SJCRH30 (cell line): ENCODE results near the gene HECA. TPM values are rescaled to one million over a fixed set of nuclear protein-coding genes. Genes with fewer than 3 reads are reported as not detected.
"Not testable (repeated sequence)": the region's sequence is repeated elsewhere in the genome, so short reads cannot be mapped to it uniquely, and the experiment has no call there.

ENCODE experiments used
- DNase-seq, 2 experiments: peaks; one replicate each; pipeline ENCODE4 v3.0.0-alpha.2; 2015 to 2020
- H3K27ac ChIP-seq: fragments of 250-450 bp; sonication (Bioruptor Pico); 2 replicates; pipeline ENCODE4 v1.5.1; 2020; ENCODE audit warnings: mild to moderate bottlenecking, moderate library complexity
- H3K27me3 ChIP-seq: fragments of 250-450 bp; sonication (Bioruptor Pico); 2 replicates; pipeline ENCODE4 v1.5.1; 2020; ENCODE audit warnings: mild to moderate bottlenecking, moderate library complexity
- H3K36me3 ChIP-seq: fragments of 250-450 bp; sonication (Bioruptor Pico); 2 replicates; pipeline ENCODE4 v1.5.1; 2020; ENCODE audit warnings: mild to moderate bottlenecking, moderate library complexity
- H3K4me1 ChIP-seq: fragments of 250-450 bp; sonication (Bioruptor Pico); 2 replicates; pipeline ENCODE4 v1.5.1; 2020; ENCODE audit warnings: mild to moderate bottlenecking, moderate library complexity
- H3K4me3 ChIP-seq: fragments of 250-450 bp; sonication (Bioruptor Pico); 2 replicates; pipeline ENCODE4 v1.5.1; 2020; ENCODE audit warnings: mild to moderate bottlenecking, moderate library complexity
- H3K9me3 ChIP-seq: fragments of 250-450 bp; sonication (Bioruptor Pico); replicated peaks from 2 replicates; pipeline ENCODE4 v1.5.1; 2020; ENCODE audit warnings: mild to moderate bottlenecking, moderate library complexity
- total RNA-seq: library from RNA; depleted of rRNA; stranded (reverse); fragments of >200 nt; shearing (Covaris generic); gene quantifications from 2 replicates; pipeline ENCODE4 v1.2.3, GENCODE V29; 2014

HECA gene
- total RNA-seq, 1 experiment from 2014 or later, result 24.2 TPM

- H3K27ac ChIP-seq, result no peak overlapping the region
- peaks cover 5% of the 10 kb centered on the region; the same call in 1 of the 2 replicates for H3K4me1 ChIP-seq
- no peaks in the 10 kb centered on the region for H3K36me3 ChIP-seq
- DNase-seq, result no peak
- no peaks in the 10 kb centered on the region for H3K9me3 ChIP-seq
- no peak overlapping the region for H3K4me3 ChIP-seq
- no peaks in the 10 kb centered on the region for H3K27me3 ChIP-seq
Measured at GRCh38 chr6:139186692-139187091, 51.8 kb downstream of the HECA start.

GRCh38 chr6:139187489-139187888, 52.6 kb downstream of the HECA start:
- H3K4me1 ChIP-seq, result peaks cover 5% of the 10 kb centered on the region; the same call in 1 of the 2 replicates
- no peaks in the 10 kb centered on the region for H3K27me3 ChIP-seq
- DNase-seq, result peak; percentile 23 to 50
- H3K4me3 ChIP-seq, result no peak overlapping the region
- H3K9me3 ChIP-seq, result no peaks in the 10 kb centered on the region
- no peak overlapping the region for H3K27ac ChIP-seq
- no peaks in the 10 kb centered on the region for H3K36me3 ChIP-seq

- Histone ChIP-seq H3K9me3 (no peaks in the 10 kb centered on the region), H3K27ac (no peak overlapping the region), H3K36me3 (no peaks in the 10 kb centered on the region), H3K27me3 (no peaks in the 10 kb centered on the region), H3K4me1 (peaks cover 5% of the 10 kb centered on the region; the same call in 1 of the 2 replicates), H3K4me3 (no peak overlapping the region)
- DNase-seq, result peak in 1 of 2 experiments; percentile 15
Measured at GRCh38 chr6:139189665-139190064, 54.8 kb downstream of the HECA start.

DNA sequence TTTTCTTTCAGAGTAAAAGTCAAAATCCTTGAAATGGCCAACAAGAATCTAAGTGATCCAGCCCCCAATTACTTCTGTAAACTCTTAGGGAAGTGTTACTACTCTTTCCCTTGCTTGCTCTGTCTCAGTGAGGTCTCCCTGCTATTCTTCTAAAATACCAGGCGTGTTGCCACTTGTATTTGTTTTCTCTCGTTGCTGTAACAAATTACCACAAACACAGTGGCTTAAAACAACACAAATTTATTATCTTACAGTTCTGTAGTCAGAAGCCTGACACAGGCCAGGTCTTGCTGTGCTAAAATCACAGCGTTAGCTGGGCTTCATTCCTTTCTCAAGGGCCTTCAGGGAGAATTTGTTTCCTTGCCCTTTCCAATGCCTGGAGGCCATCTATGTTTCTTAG, 59.9 kb downstream of the HECA start:
- DNase-seq, result no peak
- H3K27me3 ChIP-seq, result no peaks in the 10 kb centered on the region
- H3K9me3 ChIP-seq, result no peaks in the 10 kb centered on the region
- H3K36me3 ChIP-seq, result no peaks in the 10 kb centered on the region
- H3K4me1 ChIP-seq, result no peaks in the 10 kb centered on the region
- H3K27ac ChIP-seq, result no peak overlapping the region
- H3K4me3 ChIP-seq, result no peak overlapping the region

- Histone ChIP-seq H3K9me3 (no peaks in the 10 kb centered on the region), H3K4me3 (no peak overlapping the region), H3K27ac (no peak overlapping the region), H3K4me1 (no peaks in the 10 kb centered on the region), H3K36me3 (no peaks in the 10 kb centered on the region), H3K27me3 (no peaks in the 10 kb centered on the region)
- DNase-seq, result no peak
Measured at GRCh38 chr6:139198529-139199288, 63.8 kb downstream of the HECA start.

- no peak overlapping the region for H3K27ac ChIP-seq
- DNase-seq, result no peak
- no peaks in the 10 kb centered on the region for H3K27me3 ChIP-seq
- no peak overlapping the region for H3K4me3 ChIP-seq
- H3K9me3 ChIP-seq, result 0 out of 2 replicates have a peak, but pooled peaks cover 3% of the 10 kb centered on the region
- no peaks in the 10 kb centered on the region for H3K4me1 ChIP-seq
- no peaks in the 10 kb centered on the region for H3K36me3 ChIP-seq
Measured at GRCh38 chr6:139201378-139201777, 66.5 kb downstream of the HECA start.

- no peak for DNase-seq
- Histone ChIP-seq H3K9me3 (peaks cover 3% of the 10 kb centered on the region; the same call in 1 of the 2 replicates), H3K27me3 (no peaks in the 10 kb centered on the region), H3K4me3 (no peak overlapping the region), H3K36me3 (no peaks in the 10 kb centered on the region), H3K27ac (no peak overlapping the region), H3K4me1 (no peaks in the 10 kb centered on the region)
Measured at GRCh38 chr6:139204978-139205377, 70.1 kb downstream of the HECA start.

DNA sequence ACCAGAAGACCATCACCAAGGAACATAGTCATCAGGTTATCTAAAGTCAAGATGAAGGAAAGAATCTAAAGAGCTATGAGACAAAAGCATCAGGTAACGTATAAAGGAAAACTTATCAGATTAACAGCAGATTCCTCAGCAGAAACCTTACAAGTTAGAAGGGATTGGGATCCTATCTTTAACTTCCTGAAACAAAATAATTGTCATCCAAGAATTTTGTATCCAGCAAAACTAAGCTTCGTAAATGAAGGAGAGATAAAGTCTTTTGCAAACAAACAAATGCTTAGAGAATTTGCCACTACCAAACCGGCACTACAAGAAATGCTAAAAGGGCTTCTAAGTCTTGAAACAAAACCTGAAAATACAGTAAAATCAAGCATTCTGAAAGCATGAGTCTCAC, 71.0 kb downstream of the HECA start:
- no peak for DNase-seq
- Histone ChIP-seq H3K27ac (no peak overlapping the region), H3K4me3 (no peak overlapping the region), H3K27me3 (no peaks in the 10 kb centered on the region), H3K9me3 (peaks cover 6% of the 10 kb centered on the region; the same call in 1 of the 2 replicates), H3K4me1 (no peaks in the 10 kb centered on the region), H3K36me3 (no peaks in the 10 kb centered on the region)

DNA sequence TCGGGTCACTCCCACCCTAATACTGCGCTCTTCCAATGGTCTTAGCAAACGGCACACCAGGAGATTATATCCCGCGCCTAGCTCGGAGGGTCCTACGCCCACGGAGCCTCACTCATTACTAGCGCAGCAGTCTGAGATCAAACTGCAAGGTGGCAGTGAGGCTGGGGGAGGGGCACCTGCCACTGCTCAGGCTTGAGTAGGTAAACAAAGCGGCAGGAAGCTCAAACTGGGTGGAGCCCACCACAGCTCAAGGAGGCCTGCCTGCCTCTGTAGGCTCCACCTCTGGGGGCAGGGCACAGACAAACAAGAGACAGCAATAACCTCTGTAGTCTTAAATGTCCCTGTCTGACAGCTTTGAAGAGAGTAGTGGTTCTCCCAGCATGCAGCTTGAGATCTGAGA, 75.9 kb downstream of the HECA start:
- not testable (repeated sequence) for H3K4me1 ChIP-seq, DNase-seq, H3K36me3 ChIP-seq, H3K4me3 ChIP-seq, H3K27me3 ChIP-seq, H3K27ac ChIP-seq
- peaks cover 10% of the 10 kb centered on the region; the same call in 1 of the 2 replicates for H3K9me3 ChIP-seq

DNA sequence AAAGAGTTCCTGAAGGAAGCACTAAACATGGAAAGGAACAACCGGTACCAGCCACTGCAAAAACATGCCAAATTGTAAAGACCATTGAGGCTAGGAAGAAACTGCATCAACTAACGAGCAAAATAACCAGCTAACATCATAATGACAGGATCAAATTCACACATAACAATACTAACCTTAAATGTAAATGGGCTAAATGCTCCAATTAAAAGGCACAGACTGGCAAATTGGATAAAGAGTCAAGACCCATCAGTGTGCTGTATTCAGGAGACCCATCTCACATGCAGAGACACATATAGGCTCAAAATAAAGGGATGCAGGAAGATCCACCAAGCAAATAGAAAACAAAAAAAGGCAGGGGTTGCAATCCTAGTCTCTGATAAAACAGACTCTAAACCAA, 77.6 kb downstream of the HECA start:
- H3K4me1 ChIP-seq, DNase-seq, H3K27ac ChIP-seq, H3K4me3 ChIP-seq, H3K27me3 ChIP-seq, H3K9me3 ChIP-seq, H3K36me3 ChIP-seq: not testable (repeated sequence)

GRCh38 chr6:139219271-139219729, 84.4 kb downstream of the HECA start:
- H3K9me3 ChIP-seq, result peaks cover 20% of the 10 kb centered on the region
- peaks cover 10% of the 10 kb centered on the region; the same call in 1 of the 2 replicates for H3K4me1 ChIP-seq
- H3K27ac ChIP-seq, result peak overlapping the region; percentile 88
- no peaks in the 10 kb centered on the region for H3K27me3 ChIP-seq
- H3K36me3 ChIP-seq, result no peaks in the 10 kb centered on the region
- H3K4me3 ChIP-seq, result no peak overlapping the region
- peak; percentile 97 to 99 for DNase-seq

DNA sequence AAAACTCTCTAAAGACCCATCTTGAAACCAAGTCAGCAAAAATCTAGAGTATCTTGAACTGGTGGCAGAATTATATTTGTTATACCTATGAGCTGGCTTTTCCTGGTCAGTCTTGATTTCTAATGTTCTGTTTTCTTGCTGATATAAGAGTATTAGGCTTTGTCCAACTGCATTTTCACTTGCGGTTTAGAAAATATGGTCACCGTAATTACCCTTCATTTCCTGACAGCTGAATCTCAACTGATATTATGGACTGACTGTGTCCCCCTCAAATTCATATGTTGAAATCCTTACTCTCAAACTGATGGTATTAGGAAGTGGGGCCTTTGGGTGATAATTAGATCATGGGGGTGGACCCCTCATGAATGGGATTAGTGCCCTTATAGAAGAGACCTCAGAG, 84.9 kb downstream of the HECA start:
- peak overlapping the region; percentile 88 for H3K27ac ChIP-seq

DNA sequence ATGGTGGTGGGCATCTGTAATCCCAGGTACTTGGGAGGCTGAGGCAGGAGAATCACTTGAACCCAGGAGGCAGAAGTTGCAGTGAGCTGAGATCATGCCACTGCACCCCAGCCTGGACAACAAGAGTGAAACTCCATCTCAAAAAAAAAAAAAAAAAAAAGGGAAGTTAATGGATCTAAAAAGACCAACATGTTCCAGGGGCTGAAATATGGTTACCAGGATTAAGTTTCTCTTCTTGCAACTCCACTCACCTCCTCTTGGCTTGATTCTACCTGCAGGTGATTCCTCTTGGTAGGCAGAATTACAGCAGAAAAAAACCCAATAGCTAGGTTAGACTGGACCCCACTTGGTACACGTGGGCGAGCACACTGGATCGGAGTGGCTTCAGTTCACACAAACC, 93.5 kb downstream of the HECA start:
- H3K4me1 ChIP-seq, H3K27me3 ChIP-seq, H3K36me3 ChIP-seq, DNase-seq, H3K27ac ChIP-seq, H3K9me3 ChIP-seq, H3K4me3 ChIP-seq: not testable (repeated sequence)

More for the DNA sequence above, 84.9 kb downstream of the HECA start:
- DNase-seq, result no peak
- H3K4me3 ChIP-seq, result no peak overlapping the region
- no peaks in the 10 kb centered on the region for H3K27me3 ChIP-seq
- H3K36me3 ChIP-seq, result no peaks in the 10 kb centered on the region
- peaks cover 10% of the 10 kb centered on the region; the same call in 1 of the 2 replicates for H3K4me1 ChIP-seq
- peaks cover 20% of the 10 kb centered on the region for H3K9me3 ChIP-seq
